H9 (cell line): ENCODE measurements around the gene AMPH. TPM values are rescaled to one million over a fixed set of nuclear protein-coding genes. Genes with fewer than 3 reads are reported as not detected.

Experiments used
- DNase-seq: peaks from one replicate; pipeline ENCODE4 v3.0.0-alpha.2; 2017
- H2AFZ ChIP-seq: one replicate; pipeline ENCODE4 v1.6.1; 2013; ENCODE audit warnings: mild to moderate bottlenecking, low read length, control low read depth, moderate library complexity
- H2AK5ac ChIP-seq: 2 replicates; pipeline ENCODE4 v1.6.1; 2013; ENCODE audit warnings: low read length, control low read depth, mixed read lengths; ENCODE audit not compliant: insufficient read length
- H2BK120ac ChIP-seq: one replicate; pipeline ENCODE4 v1.6.1; 2013; ENCODE audit warnings: low read depth, mild to moderate bottlenecking, low read length, control low read depth, inconsistent platforms; ENCODE audit not compliant: poor library complexity, severe bottlenecking
- H2BK12ac ChIP-seq: 2 replicates; pipeline ENCODE4 v1.6.1; 2013; ENCODE audit warnings: low read length, control low read depth, mixed read lengths, low read depth; ENCODE audit not compliant: insufficient read length
- H2BK15ac ChIP-seq: 2 replicates; pipeline ENCODE4 v1.6.1; 2013; ENCODE audit warnings: low read depth, low read length, control low read depth
- H2BK20ac ChIP-seq: one replicate; pipeline ENCODE4 v1.6.1; 2013; ENCODE audit warnings: low read depth, mild to moderate bottlenecking, low read length, control low read depth, inconsistent platforms; ENCODE audit not compliant: poor library complexity, severe bottlenecking
- H2BK5ac ChIP-seq: 2 replicates; pipeline ENCODE4 v1.6.1; 2013; ENCODE audit warnings: low read length, control low read depth, mixed read lengths; ENCODE audit not compliant: insufficient read length
- H3K14ac ChIP-seq: 2 replicates; pipeline ENCODE4 v1.6.1; 2013; ENCODE audit warnings: low read length, control low read depth; ENCODE audit not compliant: insufficient read depth
- H3K18ac ChIP-seq: 2 replicates; pipeline ENCODE4 v1.6.1; 2013; ENCODE audit warnings: low read depth, mild to moderate bottlenecking, mixed read lengths, low read length, control low read depth; ENCODE audit not compliant: insufficient read length
- H3K23ac ChIP-seq: 2 replicates; pipeline ENCODE4 v1.6.1; 2013; ENCODE audit warnings: low read length, control low read depth, mixed read lengths, low read depth; ENCODE audit not compliant: insufficient read length
- H3K23me2 ChIP-seq: 2 replicates; pipeline ENCODE4 v1.6.1; 2013; ENCODE audit warnings: low read depth, mild to moderate bottlenecking, mixed read lengths, low read length, control low read depth; ENCODE audit not compliant: insufficient read length, poor library complexity, severe bottlenecking
- H3K27ac ChIP-seq: 2 replicates; pipeline ENCODE4 v1.5.1; 2013; ENCODE audit warnings: low read length, control low read depth, mixed read lengths, low read depth; ENCODE audit not compliant: insufficient read length
- H3K27me3 ChIP-seq: 2 replicates; pipeline ENCODE4 v1.6.1; 2013; ENCODE audit warnings: low read length, control low read depth, inconsistent platforms; ENCODE audit not compliant: insufficient read depth
- H3K4ac ChIP-seq: 2 replicates; pipeline ENCODE4 v1.6.1; 2013; ENCODE audit warnings: low read depth, mild to moderate bottlenecking, control low read depth, inconsistent platforms, low read length, moderate library complexity
- H3K4me1 ChIP-seq: 2 replicates; pipeline ENCODE4 v1.6.1; 2013; ENCODE audit warnings: low read length, control low read depth, inconsistent platforms; ENCODE audit not compliant: insufficient read depth
- H3K4me2 ChIP-seq: 2 replicates; pipeline ENCODE4 v1.6.1; 2013; ENCODE audit warnings: low read length, control low read depth, mixed read lengths; ENCODE audit not compliant: insufficient read length, insufficient read depth
- H3K56ac ChIP-seq: 2 replicates; pipeline ENCODE4 v1.6.1; 2013; ENCODE audit warnings: low read depth, mild to moderate bottlenecking, mixed read lengths, low read length, control low read depth; ENCODE audit not compliant: insufficient read length
- H3K79me1 ChIP-seq: 2 replicates; pipeline ENCODE4 v1.6.1; 2013; ENCODE audit warnings: low read depth, mild to moderate bottlenecking, moderate library complexity, low read length, control low read depth, inconsistent platforms; ENCODE audit not compliant: insufficient read depth, poor library complexity, severe bottlenecking
- H3K79me2 ChIP-seq: 2 replicates; pipeline ENCODE4 v1.6.1; 2013; ENCODE audit warnings: low read length, control low read depth, inconsistent platforms; ENCODE audit not compliant: insufficient read depth
- H3K9ac ChIP-seq: 2 replicates; pipeline ENCODE4 v1.6.1; 2013; ENCODE audit warnings: low read length, control low read depth, mixed read lengths; ENCODE audit not compliant: insufficient read length; ENCODE audit errors: extremely low read depth
- H3K9me3 ChIP-seq: one replicate; pipeline ENCODE4 v1.6.1; 2013; ENCODE audit warnings: low read depth, low read length, inconsistent platforms; ENCODE audit not compliant: control insufficient read depth
- H3T11ph ChIP-seq: one replicate; pipeline ENCODE4 v1.6.1; 2013; ENCODE audit warnings: mild to moderate bottlenecking, low read length, control low read depth, inconsistent platforms
- H4K20me1 ChIP-seq: one replicate; pipeline ENCODE4 v1.6.1; 2013; ENCODE audit not compliant: control insufficient read depth, insufficient read length, insufficient read depth
- H4K5ac ChIP-seq: 2 replicates; pipeline ENCODE4 v1.6.1; 2013; ENCODE audit warnings: low read depth, mild to moderate bottlenecking, mixed read lengths, low read length, control low read depth; ENCODE audit not compliant: insufficient read length
- H4K8ac ChIP-seq: replicated peaks from 2 replicates; pipeline ENCODE4 v1.6.1; 2013; ENCODE audit warnings: low read length, control low read depth, mixed read lengths, low read depth; ENCODE audit not compliant: insufficient read length
- H4K91ac ChIP-seq: 2 replicates; pipeline ENCODE4 v1.6.1; 2013; ENCODE audit warnings: low read depth, mild to moderate bottlenecking, moderate library complexity, mixed read lengths, low read length, control low read depth; ENCODE audit not compliant: insufficient read length
- H3K27ac Mint-ChIP-seq, 3 experiments: 2 replicates in 2 of 3; 3 replicates in 1 of 3; pipeline ENCODE4 v1.8.0; 2020 to 2021; ENCODE audit warnings: mixed read lengths in 3 of 3, mild to moderate bottlenecking in 1 of 3, moderate library complexity in 1 of 3
- H3K27me3 Mint-ChIP-seq: 2 replicates; pipeline ENCODE4 v1.8.0; 2021; ENCODE audit warnings: low read depth, mild to moderate bottlenecking, moderate library complexity, mixed read lengths
- H3K36me3 Mint-ChIP-seq, 3 experiments: 2 replicates in 2 of 3; 3 replicates in 1 of 3; pipeline ENCODE4 v1.8.0; 2020 to 2021; ENCODE audit warnings: low read depth in 3 of 3, mixed read lengths in 3 of 3; ENCODE audit not compliant: insufficient read depth in 1 of 3
- H3K4me1 Mint-ChIP-seq, 2 experiments: 2 replicates each; pipeline ENCODE4 v1.8.0; 2020; ENCODE audit warnings: mixed read lengths in 2 of 2
- H3K4me3 Mint-ChIP-seq, 2 experiments: 2 replicates in 1 of 2; 3 replicates in 1 of 2; pipeline ENCODE4 v1.8.0; 2020 to 2021; ENCODE audit warnings: mild to moderate bottlenecking in 2 of 2, mixed read lengths in 2 of 2, moderate library complexity in 1 of 2
- H3K9me3 Mint-ChIP-seq, 2 experiments: 2 replicates in 1 of 2; 3 replicates in 1 of 2; pipeline ENCODE4 v1.8.0; 2020; ENCODE audit warnings: mild to moderate bottlenecking in 2 of 2, mixed read lengths in 2 of 2, moderate library complexity in 1 of 2
- WGBS: extraction: QIAGEN DNeasy Blood & Tissue Kit; methylation state at CpG from one replicate; pipeline ENCODE4 v1.1.7; 2013; ENCODE audit warnings: missing lambda C conversion rate, low lambda C conversion rate, mixed read lengths; ENCODE audit not compliant: insufficient read length; ENCODE audit errors: extremely low coverage; 5-methylcytosine and 5-hydroxymethylcytosine counted together
- total RNA-seq: library from RNA; stranded (reverse); gene quantifications from 2 replicates; pipeline ENCODE4 v1.2.1, GENCODE V29; 2021
- TF ChIP-seq, protein P1 (sequence below): fragments of 200-600 bp; sonication (generic); conservative IDR thresholded peaks from 3 replicates; pipeline ENCODE4 v1.8.0; 2021; ENCODE audit warnings: antibody characterized with exemption, mild to moderate bottlenecking

The AMPH gene
- total RNA-seq, 1 experiment from 2014 or later, result 4.8 TPM

DNA sequence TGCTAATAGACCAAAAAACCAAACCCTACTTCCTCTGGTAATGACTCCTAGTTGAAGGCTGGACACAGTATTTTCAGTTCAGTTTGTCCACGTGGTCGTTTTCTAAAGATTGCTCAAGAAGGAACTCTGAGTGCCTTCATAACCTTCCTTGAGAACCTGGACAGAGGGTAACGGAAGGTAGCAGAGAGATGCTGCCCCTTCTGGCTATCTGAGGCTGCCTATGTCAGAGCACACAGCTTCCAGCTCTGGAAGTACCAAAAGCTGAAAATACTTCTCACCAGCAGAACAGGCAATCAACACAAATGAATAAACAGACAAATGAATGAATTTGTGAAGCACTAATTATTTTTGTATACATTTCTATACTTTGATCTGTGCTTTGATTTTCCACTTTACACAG lies 85.2 kb downstream of the AMPH start:
- TF ChIP-seq, protein P1, sequence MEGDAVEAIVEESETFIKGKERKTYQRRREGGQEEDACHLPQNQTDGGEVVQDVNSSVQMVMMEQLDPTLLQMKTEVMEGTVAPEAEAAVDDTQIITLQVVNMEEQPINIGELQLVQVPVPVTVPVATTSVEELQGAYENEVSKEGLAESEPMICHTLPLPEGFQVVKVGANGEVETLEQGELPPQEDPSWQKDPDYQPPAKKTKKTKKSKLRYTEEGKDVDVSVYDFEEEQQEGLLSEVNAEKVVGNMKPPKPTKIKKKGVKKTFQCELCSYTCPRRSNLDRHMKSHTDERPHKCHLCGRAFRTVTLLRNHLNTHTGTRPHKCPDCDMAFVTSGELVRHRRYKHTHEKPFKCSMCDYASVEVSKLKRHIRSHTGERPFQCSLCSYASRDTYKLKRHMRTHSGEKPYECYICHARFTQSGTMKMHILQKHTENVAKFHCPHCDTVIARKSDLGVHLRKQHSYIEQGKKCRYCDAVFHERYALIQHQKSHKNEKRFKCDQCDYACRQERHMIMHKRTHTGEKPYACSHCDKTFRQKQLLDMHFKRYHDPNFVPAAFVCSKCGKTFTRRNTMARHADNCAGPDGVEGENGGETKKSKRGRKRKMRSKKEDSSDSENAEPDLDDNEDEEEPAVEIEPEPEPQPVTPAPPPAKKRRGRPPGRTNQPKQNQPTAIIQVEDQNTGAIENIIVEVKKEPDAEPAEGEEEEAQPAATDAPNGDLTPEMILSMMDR, result peak; percentile 36; the same call in 2 of the 3 replicates
- no peak overlapping the region for H2BK5ac ChIP-seq
- no peak for DNase-seq
- H3K23me2 ChIP-seq, result no peaks in the 10 kb centered on the region
- no peak overlapping the region for H2BK120ac ChIP-seq
- no peak overlapping the region for H3K4me3 Mint-ChIP-seq
- H2BK20ac ChIP-seq, result no peak overlapping the region
- H3K14ac ChIP-seq, result no peak overlapping the region
- no peaks in the 10 kb centered on the region for H3K27me3 ChIP-seq
- H4K5ac ChIP-seq, result no peak overlapping the region
- no peak overlapping the region for H2AFZ ChIP-seq
- no peak overlapping the region for H3K27ac Mint-ChIP-seq
- no peak overlapping the region for H2BK12ac ChIP-seq
- H3K36me3 Mint-ChIP-seq, result no peaks in the 10 kb centered on the region
- H3K4me1 ChIP-seq, result peaks cover 2% of the 10 kb centered on the region; the same call in 1 of the 2 replicates
- no peak overlapping the region for H3K23ac ChIP-seq
- H3K9ac ChIP-seq, result no peak overlapping the region
- H3K79me2 ChIP-seq, result no peaks in the 10 kb centered on the region
- no peaks in the 10 kb centered on the region for H3K27me3 Mint-ChIP-seq
- H3T11ph ChIP-seq, result no peak overlapping the region
- no peak overlapping the region for H3K4ac ChIP-seq
- H3K27ac ChIP-seq, result no peak overlapping the region
- no peaks in the 10 kb centered on the region for H3K9me3 Mint-ChIP-seq
- H3K56ac ChIP-seq, result no peak overlapping the region
- no peak overlapping the region for H3K4me2 ChIP-seq
- H3K9me3 ChIP-seq, result no peaks in the 10 kb centered on the region
- no peaks in the 10 kb centered on the region for H4K20me1 ChIP-seq
- no peaks in the 10 kb centered on the region for H3K79me1 ChIP-seq
- no CpG with 5 or more reads among the region's 3 CpGs for WGBS
- H2BK15ac ChIP-seq, result no peak overlapping the region
- no peak overlapping the region for H4K91ac ChIP-seq
- H2AK5ac ChIP-seq, result no peak overlapping the region
- H3K4me1 Mint-ChIP-seq, result peaks cover 6 to 12% of the 10 kb centered on the region in 2 experiments
- no peak overlapping the region for H4K8ac ChIP-seq
- no peak overlapping the region for H3K18ac ChIP-seq
